HL-60/S4 treated with retinoic acid at 250 ng/mL for 4 days and 3 days (cell line): ENCODE measurements around the gene MZT2B.
"Not testable (repeated sequence)": the region's sequence is repeated elsewhere in the genome, so short reads cannot be mapped to it uniquely, and the experiment has no call there.

Experiments
- in situ Hi-C: fragments of 300-500 bp; cut with MboI; formaldehyde crosslinking; loops from 2 replicates; pipeline ENCODE4 v1.7.0; 2022; ENCODE audit warnings: low sequenced_read_pairs

Gene MZT2B

GRCh38 chr2:130181880-130182682 is at the start of gene MZT2B:
MZT2B (plus strand) TSS chr2:130182262; CDS start chr2:130182283, 21 bp downstream.
- in situ Hi-C loops: loop anchor here (25.0 kb wide), 1 partner anchor 155 kb away; the partner anchor contains the start of gene IMP4

- in situ Hi-C loops: no loop called here
Observed at GRCh38 chr2:130135692-130136541, 46.1 kb upstream of the MZT2B start.

- in situ Hi-C loops: not testable (repeated sequence)
Observed at GRCh38 chr2:130136546-130136945, 45.5 kb upstream of the MZT2B start.

- in situ Hi-C loops: not testable (repeated sequence)
Observed at GRCh38 chr2:130137118-130137517, 44.9 kb upstream of the MZT2B start.

GRCh38 chr2:130138326-130138725 is 43.7 kb upstream of the MZT2B start:
- in situ Hi-C loops: not testable (repeated sequence)

- in situ Hi-C loops: not testable (repeated sequence)
Observed at GRCh38 chr2:130138841-130139251, 43.2 kb upstream of the MZT2B start.

GRCh38 chr2:130139331-130140280 is 42.5 kb upstream of the MZT2B start:
- in situ Hi-C loops: not testable (repeated sequence)

GRCh38 chr2:130140516-130140915 is 41.5 kb upstream of the MZT2B start:
- in situ Hi-C loops: not testable (repeated sequence)

GRCh38 chr2:130141002-130141401 is 41.1 kb upstream of the MZT2B start:
- in situ Hi-C loops: not testable (repeated sequence)

GRCh38 chr2:130141645-130142370 is 40.3 kb upstream of the MZT2B start:
- in situ Hi-C loops: not testable (repeated sequence)

GRCh38 chr2:130142396-130143265 is 39.4 kb upstream of the MZT2B start:
- in situ Hi-C loops: not testable (repeated sequence)

- in situ Hi-C loops: not testable (repeated sequence)
Observed at GRCh38 chr2:130143266-130144039, 38.6 kb upstream of the MZT2B start.

- in situ Hi-C loops: not testable (repeated sequence)
Observed at GRCh38 chr2:130145006-130145414, 37.1 kb upstream of the MZT2B start, which contains the start of gene CCDC74B. CCDC74B (minus strand) TSS chr2:130145112; CDS start chr2:130144996, 116 bp downstream.

GRCh38 chr2:130148515-130148914 is 33.5 kb upstream of the MZT2B start:
- in situ Hi-C loops: not testable (repeated sequence)

- in situ Hi-C loops: no loop called here
Observed at GRCh38 chr2:130150181-130151144, 31.6 kb upstream of the MZT2B start.

GRCh38 chr2:130151145-130151512 is 30.9 kb upstream of the MZT2B start:
- in situ Hi-C loops: not testable (repeated sequence)
